NCI-H187 (cell line): ENCODE data around the gene STOML1.

ENCODE experiments used
- DNase-seq, 2 experiments: peaks; one replicate each; lab custom pipeline; 2025; lab: John Stamatoyannopoulos, UW

Gene STOML1

DNA sequence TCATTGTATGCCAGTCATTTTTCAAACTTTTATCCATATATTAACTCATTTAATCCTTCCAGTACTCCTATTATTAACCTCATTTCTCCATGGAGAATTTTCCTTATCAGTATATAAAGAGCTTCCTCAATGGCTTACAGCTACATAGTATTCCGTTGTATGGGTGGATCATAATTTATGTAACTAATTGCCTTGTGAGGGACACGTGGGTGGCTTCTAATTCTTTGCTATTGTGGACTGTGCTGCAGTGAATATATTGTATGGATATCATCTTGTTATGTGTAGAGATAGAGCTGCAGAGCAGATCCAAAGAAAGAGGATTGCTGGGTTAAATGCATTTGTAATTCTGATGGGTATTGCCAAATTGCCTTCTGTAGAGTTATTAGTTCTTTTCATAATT lies 27.6 kb upstream of the STOML1 start:
- no peak for DNase-seq

DNA sequence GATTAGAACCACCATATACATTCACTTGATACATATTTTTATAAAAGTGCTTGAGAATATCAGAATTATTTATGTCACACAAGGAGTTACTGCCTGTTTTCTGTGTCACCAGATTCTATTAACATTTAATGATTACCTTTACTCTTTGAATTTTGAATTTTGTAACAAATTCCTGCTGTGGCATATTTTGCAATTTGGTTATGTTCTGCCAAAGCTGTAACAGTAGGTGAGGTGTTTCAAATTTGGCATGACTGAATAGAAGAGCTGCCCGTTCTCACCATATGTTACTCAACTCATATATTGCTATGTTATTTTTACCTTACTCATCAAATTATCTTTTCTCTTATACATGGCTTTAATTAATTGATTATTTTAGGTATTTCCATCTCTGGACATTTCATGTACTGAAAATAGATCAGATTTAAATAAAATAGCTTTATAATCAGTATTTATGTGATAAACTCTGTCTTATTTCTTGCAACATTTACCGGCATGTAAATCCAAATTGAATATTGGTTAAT lies 21.3 kb upstream of the STOML1 start:
- no peak for DNase-seq

DNA sequence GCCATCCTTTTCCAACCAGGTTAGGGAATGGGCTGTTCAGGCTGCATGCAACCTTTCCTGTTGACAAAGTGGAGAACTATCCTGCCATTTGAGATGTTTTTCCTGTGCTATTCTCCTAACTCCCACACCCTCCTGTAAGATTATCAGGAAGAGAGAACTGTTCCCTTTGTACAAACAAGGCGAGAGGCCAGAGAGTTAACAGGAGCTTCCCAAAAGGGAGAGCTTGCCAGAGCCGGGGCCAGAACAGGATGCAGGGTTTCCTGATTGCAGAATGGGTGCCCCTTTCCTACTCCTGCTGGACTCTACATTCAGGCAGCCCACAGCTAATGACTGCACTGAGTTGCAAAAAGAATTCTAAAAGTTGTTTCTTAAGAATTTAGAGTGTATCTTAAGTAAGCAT lies 19.5 kb upstream of the STOML1 start:
- DNase-seq: no peak

DNA sequence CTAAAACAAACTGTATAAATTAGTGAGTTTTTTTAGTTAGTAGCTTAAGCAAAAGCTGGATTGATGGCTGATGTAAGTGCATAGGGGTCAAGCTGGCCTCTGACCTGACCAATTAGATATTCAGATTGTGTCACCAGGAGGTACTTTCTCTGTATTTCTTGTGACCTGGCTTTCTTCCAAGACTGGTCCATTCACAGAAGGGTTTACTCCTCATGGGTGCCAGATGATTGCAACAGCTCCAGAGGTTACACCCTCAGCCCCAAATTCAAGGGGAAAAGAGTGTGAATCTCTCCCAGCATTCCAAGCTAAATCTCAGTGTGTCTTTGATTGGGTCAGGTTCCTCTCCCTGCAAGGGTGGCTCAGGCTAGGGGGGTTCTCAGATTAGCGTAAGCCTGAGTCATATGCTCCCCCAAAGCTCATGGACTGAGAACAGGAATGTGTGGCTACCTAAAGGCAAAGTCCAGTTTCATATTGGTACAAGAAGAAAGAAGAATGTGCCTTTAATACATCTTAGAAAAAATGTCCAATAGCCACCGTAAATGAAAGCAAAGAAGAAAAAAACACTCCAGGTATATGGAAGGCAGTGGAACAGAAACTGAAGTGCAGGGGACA lies 18.9 kb upstream of the STOML1 start:
- no peak for DNase-seq

DNA sequence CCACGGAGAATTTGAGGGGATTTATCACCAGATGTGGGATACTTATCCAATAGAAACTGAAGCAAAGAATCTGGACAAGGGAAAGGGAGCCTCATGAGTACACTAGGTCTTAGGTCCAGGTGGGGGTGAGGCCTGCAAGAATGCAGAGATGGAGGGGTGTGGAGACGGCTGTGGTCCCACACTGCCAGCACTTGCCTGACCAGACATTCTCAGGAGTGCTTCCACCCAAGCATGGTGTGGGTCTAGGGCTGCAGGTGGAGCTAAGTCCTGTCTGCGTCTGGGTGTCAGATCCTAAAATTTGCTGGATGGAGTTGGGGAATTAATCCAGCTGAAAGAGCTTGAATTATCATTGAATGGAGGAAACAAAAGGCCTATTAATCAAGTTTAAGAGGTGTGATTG lies 16.8 kb upstream of the STOML1 start:
- no peak for DNase-seq

DNA sequence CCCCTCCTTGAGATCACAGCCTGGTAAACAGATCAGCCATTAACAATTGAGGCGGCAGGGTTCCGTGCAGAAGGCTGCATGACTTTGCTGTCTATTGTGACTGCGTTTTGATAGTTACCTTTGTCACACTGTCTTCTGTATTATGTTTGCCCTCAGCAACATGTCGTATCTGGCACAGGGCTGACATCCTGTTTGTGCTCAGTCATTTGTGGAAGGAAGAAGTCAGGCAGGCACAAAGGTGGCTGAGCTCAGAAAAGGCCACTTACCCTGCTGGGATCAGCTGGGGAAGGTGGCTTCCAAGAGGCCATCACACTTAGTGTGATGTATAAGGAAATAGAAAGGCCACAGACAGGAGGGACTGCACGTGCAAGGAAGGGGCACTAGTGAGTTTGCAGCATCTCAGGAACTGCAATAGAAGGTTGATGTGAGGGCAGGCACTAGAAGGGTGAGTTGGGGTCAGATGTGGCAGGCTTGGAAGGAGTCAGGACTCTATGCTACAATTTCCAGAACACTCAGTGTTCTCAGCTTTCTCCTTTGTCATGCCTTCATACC lies 15.8 kb upstream of the STOML1 start:
- DNase-seq: no peak

DNA sequence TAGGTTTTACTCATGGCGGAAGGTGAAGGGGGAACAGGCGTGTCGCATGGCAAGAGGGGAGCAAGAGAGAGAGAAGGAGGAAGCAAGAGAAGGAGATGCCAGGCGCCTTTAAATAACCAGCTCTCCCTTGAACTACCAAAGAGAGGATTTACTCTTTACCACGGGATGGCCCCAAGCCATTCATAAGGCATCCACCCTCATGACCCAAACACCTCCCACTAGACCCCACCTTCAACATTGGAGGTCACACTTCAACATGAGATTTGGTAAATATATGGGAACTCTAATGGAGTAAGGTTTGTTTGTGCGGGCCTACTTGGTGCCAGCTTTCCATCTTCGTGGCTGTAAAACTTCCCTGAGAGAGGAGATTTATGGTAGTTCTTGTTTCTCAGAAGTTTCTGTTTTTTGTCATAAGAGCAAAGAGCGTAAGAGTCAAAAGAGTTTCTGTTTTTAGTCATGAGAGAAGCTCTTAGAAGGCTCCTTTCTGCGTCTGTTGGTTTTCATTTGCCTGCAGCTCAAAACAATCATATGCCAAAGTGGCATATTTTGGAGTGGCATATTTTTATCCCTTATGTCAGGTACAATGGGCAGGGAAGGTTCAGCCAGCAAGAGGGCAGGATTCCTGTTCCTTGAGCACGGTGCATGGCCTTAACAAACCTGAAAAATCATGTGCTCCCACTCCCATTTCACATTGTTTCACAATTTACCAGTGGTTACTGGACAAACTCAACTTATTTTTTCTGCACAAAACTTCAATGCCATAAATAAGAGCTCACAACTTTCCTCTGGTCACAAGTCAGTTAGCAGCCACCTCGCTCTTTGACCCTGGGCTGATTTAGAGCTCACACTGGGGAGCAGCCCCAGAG lies 14.9 kb upstream of the STOML1 start:
- DNase-seq: no peak

DNA sequence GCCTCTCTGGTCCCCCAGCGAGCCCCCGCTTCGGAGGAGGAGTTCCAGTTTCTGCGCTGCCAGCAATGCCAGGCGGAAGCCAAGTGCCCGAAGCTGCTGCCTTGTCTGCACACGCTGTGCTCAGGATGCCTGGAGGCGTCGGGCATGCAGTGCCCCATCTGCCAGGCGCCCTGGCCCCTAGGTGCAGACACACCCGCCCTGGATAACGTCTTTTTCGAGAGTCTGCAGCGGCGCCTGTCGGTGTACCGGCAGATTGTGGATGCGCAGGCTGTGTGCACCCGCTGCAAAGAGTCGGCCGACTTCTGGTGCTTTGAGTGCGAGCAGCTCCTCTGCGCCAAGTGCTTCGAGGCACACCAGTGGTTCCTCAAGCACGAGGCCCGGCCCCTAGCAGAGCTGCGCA lies 5.9 kb upstream of the STOML1 start:
- no peak for DNase-seq

DNA sequence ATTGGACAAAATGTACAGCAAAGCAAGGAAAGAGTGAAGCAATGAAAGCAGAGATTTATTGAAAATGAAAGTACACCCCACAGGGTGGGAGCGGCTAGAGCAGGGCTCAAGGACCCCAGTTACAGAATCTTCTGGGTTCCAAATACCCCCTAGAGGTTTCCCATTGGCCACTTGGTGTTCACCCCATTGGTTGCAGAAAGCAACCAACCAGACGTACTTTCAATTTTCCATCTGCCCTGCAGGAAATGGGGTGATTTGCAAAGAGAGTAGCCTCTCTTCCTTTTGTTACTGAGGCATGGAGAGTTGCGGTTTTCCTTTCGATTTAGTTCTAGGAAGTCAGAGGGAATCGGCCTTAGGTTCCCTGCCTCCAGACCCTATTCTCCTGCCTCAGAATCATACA lies 4.8 kb upstream of the STOML1 start:
- no peak for DNase-seq

DNA sequence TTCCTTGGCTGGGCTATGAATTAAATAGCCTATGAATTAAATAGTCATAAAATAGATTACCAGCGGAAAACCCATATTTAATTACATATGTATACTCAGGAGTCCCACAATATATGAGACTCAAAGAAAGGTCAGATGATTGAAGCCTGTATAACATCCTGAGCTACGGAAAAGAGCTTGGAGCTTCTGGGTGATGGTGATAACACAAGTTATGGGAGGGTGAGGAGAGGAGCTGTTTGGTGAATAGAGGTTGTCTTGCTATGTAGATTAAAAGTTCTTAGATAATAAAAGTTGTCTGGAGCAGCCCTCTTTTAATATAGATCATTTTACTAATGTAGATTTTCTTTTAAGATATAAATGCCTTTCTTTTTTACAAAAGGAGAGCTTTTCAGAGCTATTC lies 4.2 kb upstream of the STOML1 start:
- no peak for DNase-seq

DNA sequence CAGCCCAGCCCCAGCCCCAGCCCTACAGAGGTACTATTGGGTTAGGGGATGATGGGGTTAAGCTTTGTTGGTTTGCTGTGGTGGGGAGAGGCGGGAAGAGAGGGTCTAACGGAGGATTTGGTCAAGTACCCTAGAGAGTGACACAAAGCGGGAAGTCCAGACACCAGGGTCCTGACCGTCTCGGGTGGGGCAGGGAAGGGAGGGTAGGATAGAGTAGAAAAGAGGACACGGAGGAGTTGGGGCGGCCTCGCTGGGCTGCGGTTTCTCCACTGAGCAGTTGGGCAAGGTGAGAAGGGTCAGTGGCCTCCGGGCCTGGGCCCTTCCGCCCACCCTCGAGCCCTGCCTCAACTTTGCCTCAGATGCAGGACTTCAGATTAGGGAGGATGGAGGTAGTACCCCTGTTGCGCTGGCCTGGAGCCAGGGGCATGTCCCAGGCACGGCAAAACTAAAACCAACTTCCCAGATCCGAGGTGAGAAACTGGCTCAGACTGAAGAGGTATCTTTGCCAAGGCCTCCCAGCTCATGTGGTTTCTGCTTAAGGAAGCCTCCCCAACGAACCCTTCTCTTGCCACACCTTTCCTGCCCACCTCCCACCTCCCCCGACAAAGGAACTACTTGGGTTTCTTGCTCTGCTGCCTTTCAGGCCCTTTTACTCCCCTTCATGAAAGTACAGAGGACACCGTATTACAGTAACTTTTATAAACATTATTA lies 3.0 kb upstream of the STOML1 start:
- no peak for DNase-seq

DNA sequence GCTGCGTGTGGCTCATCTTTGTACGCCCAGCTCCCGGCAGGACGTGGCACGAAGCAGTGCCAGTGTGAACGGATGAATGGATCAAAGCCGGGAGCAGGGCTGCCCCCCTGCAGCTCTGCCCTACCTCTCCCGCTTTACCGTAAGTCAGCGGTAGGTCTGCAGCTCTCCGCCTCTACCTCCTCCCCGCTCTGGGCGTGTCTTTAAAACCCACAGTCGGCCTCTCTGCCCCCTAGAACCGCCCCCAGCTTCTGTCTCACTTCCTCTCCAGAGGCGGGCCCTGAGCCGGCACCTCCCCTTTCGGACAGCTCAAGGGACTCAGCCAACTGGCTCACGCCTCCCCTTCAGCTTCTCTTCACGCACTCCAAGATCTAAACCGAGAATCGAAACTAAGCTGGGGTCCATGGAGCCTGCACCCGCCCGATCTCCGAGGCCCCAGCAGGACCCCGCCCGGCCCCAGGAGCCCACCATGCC lies 2.4 kb upstream of the STOML1 start, which contains the start of gene PML:
Gene PML, plus strand, starts transcription at position 304 of the 471 bp plus-strand sequence. Its CDS starts 97 bp downstream, at position 401.
- DNase-seq: peak; percentile 77 to 90

DNA sequence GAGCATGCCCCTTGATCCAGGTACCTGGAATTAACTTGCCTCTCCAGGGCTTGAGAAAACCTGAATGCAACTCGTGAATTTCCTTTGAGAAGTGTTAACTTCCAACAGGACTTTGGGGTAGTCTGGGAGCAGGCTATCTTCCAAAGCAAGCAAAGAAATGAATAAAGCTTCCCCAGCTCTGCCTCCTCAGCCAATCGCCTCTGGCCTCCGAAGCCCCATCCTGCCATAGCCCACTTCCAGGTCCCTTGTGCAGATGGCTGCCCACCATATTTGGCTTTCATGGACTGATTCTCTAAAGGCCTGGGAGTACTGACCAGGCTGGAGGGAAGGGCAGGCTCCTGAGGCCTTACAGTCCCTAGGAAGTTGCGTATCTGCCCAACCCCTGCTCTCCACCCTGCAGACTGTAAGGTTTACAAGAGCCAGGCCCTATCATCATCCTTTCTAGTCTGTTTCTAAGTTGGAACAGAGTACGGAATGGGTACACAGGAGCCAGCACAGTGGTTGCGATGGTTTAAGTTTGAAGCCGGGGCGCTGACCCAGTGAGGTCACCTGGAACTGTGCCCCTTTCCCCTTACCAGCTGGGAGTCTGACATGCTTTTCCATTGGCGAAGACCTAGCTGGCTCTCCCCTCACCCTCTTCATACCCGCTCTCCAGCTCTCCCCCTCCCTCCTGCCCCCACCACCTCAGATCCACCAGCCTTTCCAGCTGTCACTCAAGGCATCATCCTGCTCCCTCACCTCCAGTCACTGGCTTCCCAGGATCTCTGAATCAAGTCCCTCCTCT lies 1.3 kb upstream of the STOML1 start:
- DNase-seq: no peak

DNA sequence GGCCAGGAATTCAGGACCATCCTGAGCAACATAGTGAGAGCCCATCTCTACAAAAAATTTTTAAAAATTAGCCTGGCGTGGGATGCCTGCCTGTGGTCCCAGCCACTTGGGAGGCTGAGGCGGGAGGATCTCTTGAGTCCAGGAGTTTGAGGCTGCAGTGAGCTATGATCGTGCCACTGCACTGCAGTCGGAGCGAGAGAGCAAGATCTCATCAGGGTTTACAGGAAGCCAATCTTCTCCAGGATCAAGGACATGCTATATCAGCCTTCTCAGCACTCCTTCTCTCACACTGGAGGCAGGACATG lies 451 bp upstream of the STOML1 start:
- DNase-seq: no peak

DNA sequence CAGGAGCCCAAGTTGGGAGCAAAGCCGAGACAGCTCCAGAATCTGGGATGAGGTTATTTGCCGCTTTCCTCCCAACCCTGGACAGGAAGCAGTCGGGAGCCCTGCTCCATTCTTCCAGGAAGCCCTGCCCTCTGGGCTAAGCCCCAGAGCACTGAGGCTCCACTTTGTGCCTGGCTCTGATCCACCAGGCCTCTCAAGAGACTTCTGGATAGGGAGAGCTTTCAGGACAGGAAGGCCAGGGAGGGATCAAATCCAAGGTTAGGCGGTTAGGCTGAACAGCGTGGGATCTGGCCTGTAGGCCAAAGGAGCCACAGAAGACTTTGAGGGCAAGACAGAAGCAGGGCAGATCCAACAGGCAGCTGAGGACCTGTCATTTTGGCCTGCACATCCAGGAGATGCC lies 835 bp downstream of the STOML1 start:
- DNase-seq: no peak

DNA sequence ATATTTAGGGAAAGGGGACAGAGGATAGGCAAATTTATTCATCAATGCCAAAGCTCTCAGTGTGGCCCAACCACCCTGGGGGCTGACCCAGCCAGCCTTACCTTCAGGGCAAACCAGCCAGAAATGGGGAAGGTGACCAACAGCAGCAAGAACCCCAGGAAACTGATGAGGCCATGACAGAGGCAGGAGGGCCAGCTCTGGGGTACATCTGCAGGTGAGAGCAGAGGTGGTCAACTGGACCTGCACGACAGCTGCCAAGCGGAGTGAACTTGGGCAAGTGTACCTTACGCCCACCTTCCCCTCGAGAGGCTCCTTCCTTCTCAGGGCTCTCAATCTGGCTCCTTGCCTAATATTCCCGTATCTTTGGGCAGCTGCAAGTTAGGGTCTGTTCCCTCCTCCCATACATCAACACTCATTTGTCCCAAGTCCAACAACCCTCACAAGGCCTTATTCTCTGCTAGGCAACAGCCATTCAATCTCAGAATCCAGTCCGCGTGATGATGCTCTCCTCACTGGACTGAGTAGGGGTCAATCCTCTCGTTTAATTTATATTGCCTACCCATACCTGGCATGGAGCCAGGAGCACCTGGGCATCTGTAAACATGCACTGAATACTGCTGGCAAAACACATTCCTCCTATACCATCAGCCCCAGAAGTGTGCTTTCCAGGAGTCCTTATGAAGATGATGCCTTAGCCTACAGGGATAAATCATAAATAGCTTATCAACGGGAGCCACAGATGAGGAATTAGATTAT lies 1.7 kb downstream of the STOML1 start:
- no peak for DNase-seq

DNA sequence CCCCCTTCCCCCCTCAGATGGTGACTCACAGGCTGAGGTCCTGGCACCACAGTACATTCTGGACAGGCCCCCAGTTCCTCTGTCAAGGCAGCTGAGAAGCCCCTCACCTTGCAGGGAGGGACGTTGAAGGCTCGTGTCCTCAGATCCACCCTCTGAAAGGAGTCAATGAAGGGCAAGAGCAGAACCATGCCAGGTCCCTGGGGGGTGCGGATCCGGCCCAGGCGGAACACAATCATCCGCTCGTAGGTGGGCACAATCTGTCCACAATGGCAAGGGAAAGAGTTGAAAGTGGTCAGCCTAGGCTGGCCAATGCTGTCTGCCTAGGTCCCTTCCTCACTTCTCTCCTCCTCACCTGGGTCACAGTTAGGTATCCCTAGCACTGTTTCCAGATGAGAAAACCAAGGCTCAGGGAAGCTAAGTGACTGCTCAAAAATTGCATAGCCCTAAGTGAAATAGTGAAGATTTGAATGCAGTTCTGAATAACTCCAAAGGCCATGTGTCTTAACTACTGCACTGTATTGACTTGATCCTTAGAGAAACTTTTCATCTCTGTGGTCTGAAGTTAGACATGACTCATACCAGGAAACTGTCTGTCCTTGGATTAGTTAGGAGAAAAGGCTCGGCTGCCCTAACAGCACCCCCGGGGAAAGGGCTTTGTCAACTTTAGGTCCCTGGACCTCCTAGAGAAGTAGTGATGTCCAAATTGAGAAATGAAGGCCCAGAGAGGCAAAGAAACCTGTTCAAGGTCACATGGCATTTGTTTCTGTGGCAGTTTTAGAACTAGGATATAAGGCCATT lies 2.9 kb downstream of the STOML1 start:
- no peak for DNase-seq

DNA sequence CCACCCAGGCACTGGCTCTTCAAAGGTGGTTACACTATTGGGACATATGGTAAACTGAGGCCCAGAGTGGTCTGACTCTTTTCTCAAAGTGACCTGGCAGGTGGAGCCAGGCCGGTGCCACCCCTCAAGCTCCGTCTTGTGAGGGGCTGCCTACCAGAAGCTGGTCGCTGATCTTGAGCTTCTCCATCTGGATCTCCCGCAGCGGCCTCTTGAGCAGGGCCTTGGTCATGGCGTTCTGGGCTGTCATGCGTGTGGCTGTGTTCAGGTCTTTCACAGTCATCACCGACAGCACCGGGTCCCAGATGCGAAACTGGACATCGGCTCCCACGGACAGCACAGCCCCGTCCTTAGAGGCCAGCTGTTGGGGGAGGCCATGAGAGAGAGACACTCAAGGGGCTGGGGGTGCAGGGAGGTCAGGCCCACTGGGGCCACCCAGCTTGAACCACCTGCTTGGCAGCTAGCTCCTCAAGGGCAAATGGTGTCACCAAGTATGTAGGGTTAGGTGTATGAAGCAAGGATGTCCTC lies 3.6 kb downstream of the STOML1 start:
- DNase-seq: no peak

DNA sequence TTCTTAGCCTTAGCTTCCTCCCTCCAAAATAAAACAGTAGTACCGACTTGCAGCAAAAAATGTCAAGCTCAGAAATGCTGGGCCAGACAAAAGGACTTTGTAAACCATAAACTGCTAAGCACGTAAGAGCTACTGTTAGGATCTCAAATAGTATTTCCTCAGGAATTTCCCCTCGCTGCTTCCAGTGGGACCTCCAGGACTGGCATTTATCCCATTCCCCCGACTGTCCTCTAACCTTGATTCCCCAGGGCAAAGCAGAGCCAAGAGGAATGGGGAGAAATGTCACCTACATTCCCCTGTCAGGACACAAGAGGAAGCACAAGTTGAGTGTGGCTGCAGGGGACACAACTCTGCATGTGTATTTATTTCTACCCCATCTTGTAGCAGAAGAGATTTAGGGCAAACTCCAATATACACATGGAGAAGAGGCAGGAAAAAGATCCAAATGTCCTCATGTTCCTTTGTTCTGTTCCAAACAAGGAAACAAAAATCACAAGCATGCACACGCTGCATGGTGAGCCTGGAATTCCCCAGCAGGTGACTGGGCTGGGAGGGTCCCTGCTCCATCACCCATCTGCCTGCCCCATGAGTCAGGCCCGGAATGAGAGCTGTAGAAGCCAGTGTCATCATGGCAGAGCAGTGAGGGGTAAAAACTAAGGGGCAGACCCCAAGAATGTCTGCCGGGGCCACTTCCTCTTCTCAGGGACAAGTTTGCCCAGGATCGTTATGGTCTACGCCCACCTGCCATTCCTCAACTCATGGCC lies 4.2 kb downstream of the STOML1 start:
- DNase-seq: no peak
